OCI-LY1 (cell line): ENCODE data around the gene PLCB4.

Experiments
- CTCF ChIP-seq: fragments of 200-600 bp; sonication (generic), shearing (Covaris generic); IDR thresholded peaks from 2 replicates; pipeline ENCODE4 v1.5.1; 2017; ENCODE audit warnings: mild to moderate bottlenecking, antibody characterized with exemption, low read length, moderate library complexity, mixed read lengths
- EZH2 ChIP-seq: fragments of 200-600 bp; sonication (generic), shearing (Covaris generic); IDR thresholded peaks from 2 replicates; pipeline ENCODE4 v1.8.0; 2017; ENCODE audit warnings: borderline replicate concordance, mixed run types, mild to moderate bottlenecking, antibody characterized with exemption, low read length, moderate library complexity, mixed read lengths

- no peak for TF ChIP-seq CTCF
- no peak for TF ChIP-seq EZH2
Measured at GRCh38 chr20:9043364-9043763, 25.5 kb upstream of the PLCB4 start.
